ENCODE measurements around the gene SPTSSB.

SPTSSB gene

DNA sequence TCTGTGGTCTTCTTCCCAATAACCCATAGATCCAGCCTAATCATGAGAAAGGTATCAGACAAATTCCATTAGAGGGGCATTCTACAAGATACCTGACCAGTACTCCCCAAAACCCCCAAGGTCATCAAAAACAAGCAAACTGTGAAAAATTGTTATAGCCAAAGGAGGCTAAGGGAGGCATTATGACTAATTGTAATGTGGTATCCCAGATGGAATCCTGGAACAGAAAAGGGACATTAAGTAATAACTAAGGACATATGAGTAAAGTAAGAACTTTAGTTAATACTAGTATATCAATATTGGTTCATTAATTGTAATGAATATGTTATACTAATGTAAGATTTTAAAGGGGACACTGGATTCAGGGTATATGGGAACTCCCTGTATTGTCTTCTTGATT lies 20.4 kb downstream of the SPTSSB start:
- H3K4me3 ChIP-seq (ENCODE audit: low read depth, low read length), result no peak overlapping the region
- DNase-seq (ENCODE audit: low read depth), result no peak
- TF ChIP-seq CTCF (IDR thresholded peaks at IDR 0.05; ENCODE audit: low read depth, low read length, missing control alignments), result no peak

- TF ChIP-seq CTCF (IDR thresholded peaks at IDR 0.05; ENCODE audit: low read depth, low read length, missing control alignments), result no peak
- no peak overlapping the region for H3K4me3 ChIP-seq (ENCODE audit: low read depth, low read length)
- DNase-seq (ENCODE audit: low read depth), result no peak
Observed at GRCh38 chr3:161349529-161350312, 21.6 kb downstream of the SPTSSB start.

DNA sequence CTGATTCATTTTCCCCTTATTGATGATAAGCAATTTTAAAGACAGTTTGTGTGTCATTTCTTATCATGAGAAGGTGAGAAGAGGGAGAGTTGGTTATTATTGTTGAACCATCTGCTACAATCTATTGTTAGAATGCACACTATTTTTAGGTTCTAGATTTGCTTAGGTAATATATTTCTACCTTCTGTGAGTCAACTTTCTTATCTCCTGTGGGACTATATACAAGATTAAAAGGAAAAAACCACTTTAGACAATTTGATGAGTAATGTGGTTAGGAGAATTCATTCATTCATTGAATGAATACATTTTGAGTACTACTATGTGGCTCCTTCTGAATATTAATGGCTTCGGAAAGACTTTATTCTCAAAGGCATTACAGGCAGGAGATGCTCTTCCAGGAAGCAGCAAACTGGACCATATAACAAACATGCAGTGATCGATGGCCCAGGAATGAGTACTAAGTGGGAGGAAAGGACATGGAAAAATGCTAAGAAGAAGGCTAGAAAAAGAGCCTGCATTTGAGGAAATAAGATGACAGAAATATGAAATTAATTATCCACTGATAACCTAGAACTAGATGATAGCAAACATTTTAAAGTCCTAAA lies 22.4 kb downstream of the SPTSSB start:
- TF ChIP-seq CTCF (IDR thresholded peaks at IDR 0.05; ENCODE audit: low read depth, low read length, missing control alignments), result no peak
- no peak for DNase-seq (ENCODE audit: low read depth)

GRCh38 chr3:161347726-161348125 lies 23.6 kb downstream of the SPTSSB start:
- no peak overlapping the region for H3K4me3 ChIP-seq (ENCODE audit: low read depth, low read length)
- TF ChIP-seq CTCF (IDR thresholded peaks at IDR 0.05; ENCODE audit: low read depth, low read length, missing control alignments), result no peak
- DNase-seq (ENCODE audit: low read depth), result no peak

More for the DNA sequence above, 22.4 kb downstream of the SPTSSB start:
- H3K4me3 ChIP-seq (ENCODE audit: low read depth, low read length), result no peak overlapping the region

GRCh38 chr3:161345023-161345422 lies 26.3 kb downstream of the SPTSSB start:
- TF ChIP-seq CTCF (IDR thresholded peaks at IDR 0.05; ENCODE audit: low read depth, low read length, missing control alignments), result no peak
- H3K4me3 ChIP-seq (ENCODE audit: low read depth, low read length), result no peak overlapping the region
- DNase-seq (ENCODE audit: low read depth), result no peak

DNA sequence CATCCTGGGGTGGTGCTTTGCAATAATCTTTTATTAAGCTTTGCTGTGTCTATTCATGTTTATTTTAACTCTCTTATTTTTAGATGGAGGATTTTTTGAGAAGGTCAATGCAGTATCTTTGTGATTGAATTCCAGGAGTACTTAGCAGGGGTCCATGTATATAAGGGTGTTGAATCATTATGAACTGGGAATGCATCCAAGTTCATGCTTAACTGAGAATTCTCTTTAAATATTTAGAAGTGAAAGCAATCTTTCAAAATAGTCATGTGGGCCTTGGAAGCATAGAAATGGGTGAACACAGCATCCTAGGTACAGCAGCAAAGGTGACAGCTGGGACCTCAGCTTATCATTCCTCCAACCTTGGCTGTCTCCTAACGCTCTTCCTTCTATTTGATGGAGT lies 27.3 kb downstream of the SPTSSB start:
- no peak overlapping the region for H3K4me3 ChIP-seq (ENCODE audit: low read depth, low read length)

More for the DNA sequence above, 27.3 kb downstream of the SPTSSB start:
- DNase-seq (ENCODE audit: low read depth), result no peak
- no peak for TF ChIP-seq CTCF (IDR thresholded peaks at IDR 0.05; ENCODE audit: low read depth, low read length, missing control alignments)
